GM11168 (cell line): ENCODE measurements around the gene FGF14.

Source experiments
- in situ Hi-C: fragments of 300-500 bp; cut with MboI; formaldehyde crosslinking; loops from one replicate; pipeline ENCODE4 v1.12.0; 2022; ENCODE audit warnings: low sequenced_read_pairs; ENCODE audit not compliant: unreplicated experiment

Gene FGF14

GRCh38 chr13:101837288-101837687 is 564.6 kb downstream of the FGF14 start:
- in situ Hi-C loops = no loop called here

GRCh38 chr13:101835920-101836319 is 565.9 kb downstream of the FGF14 start:
- in situ Hi-C loops = no loop called here

- in situ Hi-C loops = no loop called here
These were observed 568.2 kb downstream of the FGF14 start for GRCh38 chr13:101833671-101834070.

GRCh38 chr13:101830035-101830434 is 571.8 kb downstream of the FGF14 start:
- in situ Hi-C loops = no loop called here

- in situ Hi-C loops = no loop called here
These were observed 572.4 kb downstream of the FGF14 start for GRCh38 chr13:101829484-101829883.

GRCh38 chr13:101828119-101828518 is 573.7 kb downstream of the FGF14 start:
- in situ Hi-C loops = no loop called here

GRCh38 chr13:101817898-101818297 is 584.0 kb downstream of the FGF14 start:
- in situ Hi-C loops = no loop called here

- in situ Hi-C loops = no loop called here
These were observed 590.0 kb downstream of the FGF14 start for GRCh38 chr13:101811881-101812280.

- in situ Hi-C loops = no loop called here
These were observed 590.5 kb downstream of the FGF14 start for GRCh38 chr13:101811284-101811839.

GRCh38 chr13:101799196-101799595 is 602.7 kb downstream of the FGF14 start:
- in situ Hi-C loops = no loop called here

- in situ Hi-C loops = no loop called here
These were observed 603.4 kb downstream of the FGF14 start for GRCh38 chr13:101798437-101798836.

GRCh38 chr13:101795460-101795859 is 606.4 kb downstream of the FGF14 start:
- in situ Hi-C loops = no loop called here

- in situ Hi-C loops = no loop called here
These were observed 606.8 kb downstream of the FGF14 start for GRCh38 chr13:101795025-101795424.

- in situ Hi-C loops = no loop called here
These were observed 609.7 kb downstream of the FGF14 start for GRCh38 chr13:101792189-101792588.

GRCh38 chr13:101785858-101786257 is 616.0 kb downstream of the FGF14 start:
- in situ Hi-C loops = no loop called here

- in situ Hi-C loops = no loop called here
These were observed 617.5 kb downstream of the FGF14 start for GRCh38 chr13:101784313-101784712.

GRCh38 chr13:101783554-101783953 is 618.3 kb downstream of the FGF14 start:
- in situ Hi-C loops = no loop called here

- in situ Hi-C loops = no loop called here
These were observed 621.6 kb downstream of the FGF14 start for GRCh38 chr13:101780211-101780610.

GRCh38 chr13:101779147-101779546 is 622.7 kb downstream of the FGF14 start:
- in situ Hi-C loops = no loop called here

- in situ Hi-C loops = no loop called here
These were observed 626.6 kb downstream of the FGF14 start for GRCh38 chr13:101775267-101775666.

- in situ Hi-C loops = loop anchor here (25.0 kb wide), 1 partner anchor 637 kb away; no protein-coding TSS in a partner anchor
These were observed 627.5 kb downstream of the FGF14 start for GRCh38 chr13:101774393-101774792.

- in situ Hi-C loops = loop anchor here (25.0 kb wide), 1 partner anchor 636 kb away; no protein-coding TSS in a partner anchor
These were observed 628.8 kb downstream of the FGF14 start for GRCh38 chr13:101773062-101773461.
